Nephron (organoid): ENCODE measurements around the gene TIMP4.

Experiments used
- H3K27ac Mint-ChIP-seq, 3 experiments: 2 replicates each; pipeline ENCODE4 v1.8.0; 2020; ENCODE audit warnings: mixed read lengths in 3 of 3, mild to moderate bottlenecking in 2 of 3, moderate library complexity in 1 of 3
- H3K27me3 Mint-ChIP-seq: 2 replicates; pipeline ENCODE4 v1.8.0; 2021; ENCODE audit warnings: low read depth, mild to moderate bottlenecking, moderate library complexity, mixed read lengths
- H3K36me3 Mint-ChIP-seq: 2 replicates; pipeline ENCODE4 v1.8.0; 2020; ENCODE audit warnings: low read depth, mixed read lengths
- H3K4me1 Mint-ChIP-seq: 2 replicates; pipeline ENCODE4 v1.8.0; 2020; ENCODE audit warnings: mixed read lengths
- H3K4me3 Mint-ChIP-seq, 3 experiments: 2 replicates each; pipeline ENCODE4 v1.8.0; 2020; ENCODE audit warnings: mild to moderate bottlenecking in 3 of 3, mixed read lengths in 3 of 3, moderate library complexity in 2 of 3
- H3K9me3 Mint-ChIP-seq: 2 replicates; pipeline ENCODE4 v1.8.0; 2020; ENCODE audit warnings: mixed read lengths
- TF ChIP-seq, protein P1 (sequence below), 3 experiments: fragments of 200-600 bp; sonication (generic); IDR thresholded peaks; one replicate each; pipeline ENCODE4 v1.5.0; 2021; ENCODE audit warnings: antibody characterized with exemption in 3 of 3; ENCODE audit not compliant: unreplicated experiment in 3 of 3

The TIMP4 gene

DNA sequence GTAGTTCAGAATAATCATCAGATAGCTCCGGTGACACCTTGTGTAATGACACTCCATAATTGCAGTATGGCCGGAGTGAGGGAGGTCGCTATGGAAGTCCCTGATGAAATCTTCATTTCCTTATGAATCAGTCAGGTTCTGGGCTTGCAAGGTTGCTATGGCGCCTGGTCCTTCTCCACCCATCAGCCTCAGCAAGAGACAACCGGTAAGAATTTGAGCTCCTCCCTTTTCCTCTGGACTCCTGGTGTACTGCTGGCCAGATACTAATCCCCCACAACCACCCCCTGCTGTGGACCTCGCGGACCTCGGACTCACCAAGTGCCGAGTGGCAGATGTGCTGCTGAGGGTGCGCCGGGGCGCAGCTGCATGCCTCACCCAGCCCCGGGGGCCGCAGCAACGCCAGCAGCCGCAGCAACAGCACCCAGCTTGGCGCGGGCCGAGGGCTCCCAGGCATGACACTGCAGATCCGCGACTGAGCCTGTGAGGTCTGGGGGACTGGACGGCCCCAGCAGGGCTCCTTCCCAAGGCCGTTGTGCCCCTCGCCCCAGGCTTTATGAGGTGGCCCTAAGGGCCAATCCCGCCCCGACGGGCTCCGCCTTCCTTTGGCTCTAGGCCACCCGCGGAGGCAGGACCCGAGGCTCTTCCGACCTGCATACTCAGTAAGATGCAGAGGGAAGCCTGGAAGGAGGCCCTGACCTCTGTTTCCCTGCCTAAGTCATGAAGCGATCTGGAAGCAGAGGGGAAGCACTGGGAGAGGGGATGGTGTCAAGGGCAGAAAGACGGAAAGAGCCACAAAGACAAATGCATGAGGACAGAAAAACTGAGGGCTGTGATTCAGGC, at the start of gene TIMP4:
TSS of gene TIMP4 (minus strand) at position 526 of the 840 bp plus-strand sequence. CDS start at position 454, 72 bp downstream.
- peaks cover 26% of the 10 kb centered on the region for H3K4me1 Mint-ChIP-seq
- H3K36me3 Mint-ChIP-seq, result no peaks in the 10 kb centered on the region
- peaks cover 17% of the 10 kb centered on the region for H3K27me3 Mint-ChIP-seq
- no peaks in the 10 kb centered on the region for H3K9me3 Mint-ChIP-seq
- TF ChIP-seq, protein P1, sequence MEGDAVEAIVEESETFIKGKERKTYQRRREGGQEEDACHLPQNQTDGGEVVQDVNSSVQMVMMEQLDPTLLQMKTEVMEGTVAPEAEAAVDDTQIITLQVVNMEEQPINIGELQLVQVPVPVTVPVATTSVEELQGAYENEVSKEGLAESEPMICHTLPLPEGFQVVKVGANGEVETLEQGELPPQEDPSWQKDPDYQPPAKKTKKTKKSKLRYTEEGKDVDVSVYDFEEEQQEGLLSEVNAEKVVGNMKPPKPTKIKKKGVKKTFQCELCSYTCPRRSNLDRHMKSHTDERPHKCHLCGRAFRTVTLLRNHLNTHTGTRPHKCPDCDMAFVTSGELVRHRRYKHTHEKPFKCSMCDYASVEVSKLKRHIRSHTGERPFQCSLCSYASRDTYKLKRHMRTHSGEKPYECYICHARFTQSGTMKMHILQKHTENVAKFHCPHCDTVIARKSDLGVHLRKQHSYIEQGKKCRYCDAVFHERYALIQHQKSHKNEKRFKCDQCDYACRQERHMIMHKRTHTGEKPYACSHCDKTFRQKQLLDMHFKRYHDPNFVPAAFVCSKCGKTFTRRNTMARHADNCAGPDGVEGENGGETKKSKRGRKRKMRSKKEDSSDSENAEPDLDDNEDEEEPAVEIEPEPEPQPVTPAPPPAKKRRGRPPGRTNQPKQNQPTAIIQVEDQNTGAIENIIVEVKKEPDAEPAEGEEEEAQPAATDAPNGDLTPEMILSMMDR (IDR thresholded peaks at IDR 0.05; ENCODE audit: unreplicated experiment in 3 of 3), result no peak
- peak within 1 kb of the TSS; percentile 36 to 55 (median 43) for H3K27ac Mint-ChIP-seq
- peak within 1 kb of the TSS; percentile 42 to 70 (median 53) for H3K4me3 Mint-ChIP-seq

DNA sequence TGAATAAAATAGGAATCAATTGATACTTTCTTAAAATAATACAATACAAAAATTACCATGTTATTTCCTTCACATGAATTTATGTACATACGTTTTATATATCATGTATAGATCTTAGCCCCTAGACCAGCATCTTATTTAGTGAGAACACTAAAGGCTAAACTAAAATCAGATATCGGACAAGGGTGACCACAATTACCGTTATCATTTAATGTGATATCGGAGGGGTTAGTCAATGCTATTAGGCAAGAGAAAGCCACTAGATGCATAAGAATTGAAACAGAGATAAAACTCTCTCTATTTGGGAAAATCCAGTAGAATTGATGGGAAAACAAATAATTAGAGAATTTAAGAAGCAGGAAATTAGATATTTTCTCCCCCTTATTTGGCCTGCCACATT, 46.5 kb upstream of the TIMP4 start:
- Mint-ChIP-seq H3K27ac (no peak overlapping the region), H3K4me3 (no peak overlapping the region), H3K9me3 (peaks cover 6% of the 10 kb centered on the region), H3K36me3 (no peaks in the 10 kb centered on the region), H3K4me1 (no peaks in the 10 kb centered on the region), H3K27me3 (no peaks in the 10 kb centered on the region)
- TF ChIP-seq, protein P1 (IDR thresholded peaks at IDR 0.05; ENCODE audit: unreplicated experiment in 3 of 3), result no peak

DNA sequence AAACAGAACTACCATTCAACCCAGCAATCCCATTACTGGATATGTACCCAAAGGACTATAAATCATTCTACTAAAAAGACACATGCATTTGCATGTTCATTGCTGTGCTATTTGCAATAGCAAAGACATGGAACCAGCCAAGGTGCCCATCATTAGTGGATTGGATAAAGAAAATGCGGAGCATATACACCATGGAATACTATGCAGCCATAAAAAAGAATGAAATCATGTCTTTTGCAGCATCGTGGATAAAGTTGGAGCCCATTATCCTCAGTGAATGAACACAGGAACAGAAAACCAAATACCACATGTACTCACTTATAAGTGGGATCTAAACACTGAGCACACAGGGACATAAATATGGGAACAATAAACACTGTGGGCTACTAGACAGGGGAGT, 43.1 kb upstream of the TIMP4 start:
- Mint-ChIP-seq H3K36me3 (no peaks in the 10 kb centered on the region), H3K4me3 (no peak overlapping the region), H3K9me3 (no peaks in the 10 kb centered on the region), H3K4me1 (no peaks in the 10 kb centered on the region), H3K27ac (no peak overlapping the region), H3K27me3 (no peaks in the 10 kb centered on the region)
- TF ChIP-seq, protein P1 (IDR thresholded peaks at IDR 0.05; ENCODE audit: unreplicated experiment in 3 of 3), result no peak

DNA sequence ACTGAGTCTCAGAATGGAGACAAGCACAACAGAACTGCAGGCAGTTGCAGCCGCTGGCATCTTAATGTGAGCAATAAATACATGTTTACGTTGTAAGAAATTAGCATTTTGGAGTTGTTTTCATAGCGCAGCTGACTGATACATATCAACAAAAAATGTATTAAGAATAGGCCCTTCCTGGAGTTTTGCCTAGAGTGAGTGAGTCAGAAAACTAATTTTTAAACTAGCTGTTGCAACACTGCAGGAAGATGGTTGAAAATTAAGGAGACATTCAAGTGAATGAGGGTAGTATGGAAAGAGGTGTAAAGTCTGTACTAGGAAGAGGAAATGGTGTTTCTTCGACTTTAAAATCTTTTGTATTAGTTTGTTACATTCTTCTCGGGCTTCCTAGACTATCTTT, 39.6 kb upstream of the TIMP4 start:
- H3K9me3 Mint-ChIP-seq, result no peaks in the 10 kb centered on the region
- H3K27ac Mint-ChIP-seq, result no peak overlapping the region
- TF ChIP-seq, protein P1 (IDR thresholded peaks at IDR 0.05; ENCODE audit: unreplicated experiment in 3 of 3), result no peak
- H3K4me3 Mint-ChIP-seq, result no peak overlapping the region
- no peaks in the 10 kb centered on the region for H3K27me3 Mint-ChIP-seq
- no peaks in the 10 kb centered on the region for H3K36me3 Mint-ChIP-seq
- no peaks in the 10 kb centered on the region for H3K4me1 Mint-ChIP-seq

DNA sequence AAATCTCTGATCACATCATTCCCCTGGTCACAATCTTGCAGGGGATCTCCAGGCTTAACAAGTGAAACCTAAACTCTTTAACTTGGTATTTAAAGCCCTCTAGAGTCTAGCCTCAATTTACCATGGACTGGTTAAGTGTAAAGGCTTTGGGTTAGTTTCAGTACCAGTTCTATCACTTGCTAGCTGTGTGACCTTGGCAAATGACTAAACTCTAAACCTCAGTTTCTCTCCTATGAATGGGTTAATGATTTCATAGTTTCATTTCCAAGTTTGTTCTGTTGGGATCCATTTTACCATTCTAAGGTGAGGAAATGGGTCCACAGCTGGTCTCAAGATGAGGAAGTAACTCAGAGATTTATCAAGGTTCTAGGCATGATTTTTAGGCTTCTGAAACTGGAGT, 38.8 kb upstream of the TIMP4 start:
- Mint-ChIP-seq H3K27me3 (no peaks in the 10 kb centered on the region), H3K4me3 (no peak overlapping the region), H3K27ac (no peak overlapping the region), H3K9me3 (no peaks in the 10 kb centered on the region), H3K36me3 (no peaks in the 10 kb centered on the region), H3K4me1 (no peaks in the 10 kb centered on the region)
- TF ChIP-seq, protein P1 (IDR thresholded peaks at IDR 0.05; ENCODE audit: unreplicated experiment in 3 of 3), result no peak

DNA sequence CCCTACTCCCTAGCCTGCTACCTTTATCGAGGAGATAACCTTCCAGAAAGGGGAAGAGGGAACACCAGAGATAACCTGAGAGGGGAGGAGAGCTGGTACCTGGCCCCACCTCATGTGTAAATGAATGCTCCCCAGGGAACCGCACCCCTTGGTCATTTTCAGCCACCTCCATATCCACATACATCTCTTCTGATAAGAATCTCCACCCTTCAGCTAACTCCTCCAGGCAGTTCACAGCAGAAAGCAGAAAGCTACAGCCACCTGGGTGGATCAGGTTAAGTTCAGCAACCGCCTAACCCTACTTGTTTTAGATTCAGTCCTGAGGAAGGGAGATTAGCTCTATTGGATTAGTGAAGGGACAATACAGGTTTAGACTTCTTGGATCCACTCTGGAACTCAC, 38.0 kb upstream of the TIMP4 start:
- H3K36me3 Mint-ChIP-seq, result no peaks in the 10 kb centered on the region
- no peaks in the 10 kb centered on the region for H3K27me3 Mint-ChIP-seq
- no peaks in the 10 kb centered on the region for H3K4me1 Mint-ChIP-seq
- no peak overlapping the region for H3K27ac Mint-ChIP-seq
- TF ChIP-seq, protein P1 (IDR thresholded peaks at IDR 0.05; ENCODE audit: unreplicated experiment in 3 of 3), result no peak
- no peaks in the 10 kb centered on the region for H3K9me3 Mint-ChIP-seq
- H3K4me3 Mint-ChIP-seq, result no peak overlapping the region
